GM19438 (cell line): Measurements from ENCODE around the gene CYFIP2.

Experiments used
- ATAC-seq: cut with Tn5 transposase; IDR thresholded peaks from one replicate; pipeline ENCODE4 v1.9.1; 2021; ENCODE audit warnings: low read depth; ENCODE audit not compliant: unreplicated experiment

The CYFIP2 gene

GRCh38 chr5:157352756-157353340, 86.9 kb downstream of the CYFIP2 start:
- no peak for ATAC-seq

GRCh38 chr5:157354800-157355199, 88.9 kb downstream of the CYFIP2 start:
- ATAC-seq, result no peak

- no peak for ATAC-seq
These were observed 90.7 kb downstream of the CYFIP2 start for GRCh38 chr5:157356576-157356975.

GRCh38 chr5:157357823-157358222, 91.9 kb downstream of the CYFIP2 start:
- no peak for ATAC-seq

- no peak for ATAC-seq
These were observed 92.9 kb downstream of the CYFIP2 start for GRCh38 chr5:157358871-157359270.

- ATAC-seq, result no peak
These were observed 93.6 kb downstream of the CYFIP2 start for GRCh38 chr5:157359356-157360055.

- ATAC-seq, result no peak
These were observed 96.1 kb downstream of the CYFIP2 start for GRCh38 chr5:157362012-157362411.

GRCh38 chr5:157362502-157362901, 96.6 kb downstream of the CYFIP2 start:
- no peak for ATAC-seq

- no peak for ATAC-seq
These were observed 97.1 kb downstream of the CYFIP2 start for GRCh38 chr5:157362982-157363381.

GRCh38 chr5:157365732-157366131, 99.8 kb downstream of the CYFIP2 start:
- ATAC-seq, result no peak

GRCh38 chr5:157366741-157367674, 101.1 kb downstream of the CYFIP2 start:
- ATAC-seq, result no peak

- ATAC-seq, result no peak
These were observed 103.6 kb downstream of the CYFIP2 start for GRCh38 chr5:157369507-157369906.

GRCh38 chr5:157370967-157371366, 105.0 kb downstream of the CYFIP2 start:
- ATAC-seq, result no peak

- ATAC-seq, result no peak
These were observed 105.9 kb downstream of the CYFIP2 start for GRCh38 chr5:157371655-157372471.

- no peak for ATAC-seq
These were observed 106.5 kb downstream of the CYFIP2 start for GRCh38 chr5:157372472-157372822.

GRCh38 chr5:157378509-157378908, 112.6 kb downstream of the CYFIP2 start:
- ATAC-seq, result no peak

GRCh38 chr5:157379983-157380382, 114.1 kb downstream of the CYFIP2 start:
- ATAC-seq, result no peak

GRCh38 chr5:157381746-157382145, 115.8 kb downstream of the CYFIP2 start:
- no peak for ATAC-seq

GRCh38 chr5:157382996-157383800, 117.3 kb downstream of the CYFIP2 start:
- ATAC-seq, result no peak
